HG03280 (cell line): Measurements from ENCODE around the gene ABR.
"Not testable (repeated sequence)": the region's sequence is repeated elsewhere in the genome, so short reads cannot be mapped to it uniquely, and the experiment has no call there.

Experiments used
- ATAC-seq: cut with Tn5 transposase; IDR thresholded peaks from one replicate; pipeline ENCODE4 v1.9.1; 2021; ENCODE audit warnings: mild to moderate bottlenecking, moderate library complexity; ENCODE audit not compliant: unreplicated experiment

ABR gene

GRCh38 chr17:1174263-1174880 lies 5.4 kb downstream of the ABR start:
- no peak for ATAC-seq

DNA sequence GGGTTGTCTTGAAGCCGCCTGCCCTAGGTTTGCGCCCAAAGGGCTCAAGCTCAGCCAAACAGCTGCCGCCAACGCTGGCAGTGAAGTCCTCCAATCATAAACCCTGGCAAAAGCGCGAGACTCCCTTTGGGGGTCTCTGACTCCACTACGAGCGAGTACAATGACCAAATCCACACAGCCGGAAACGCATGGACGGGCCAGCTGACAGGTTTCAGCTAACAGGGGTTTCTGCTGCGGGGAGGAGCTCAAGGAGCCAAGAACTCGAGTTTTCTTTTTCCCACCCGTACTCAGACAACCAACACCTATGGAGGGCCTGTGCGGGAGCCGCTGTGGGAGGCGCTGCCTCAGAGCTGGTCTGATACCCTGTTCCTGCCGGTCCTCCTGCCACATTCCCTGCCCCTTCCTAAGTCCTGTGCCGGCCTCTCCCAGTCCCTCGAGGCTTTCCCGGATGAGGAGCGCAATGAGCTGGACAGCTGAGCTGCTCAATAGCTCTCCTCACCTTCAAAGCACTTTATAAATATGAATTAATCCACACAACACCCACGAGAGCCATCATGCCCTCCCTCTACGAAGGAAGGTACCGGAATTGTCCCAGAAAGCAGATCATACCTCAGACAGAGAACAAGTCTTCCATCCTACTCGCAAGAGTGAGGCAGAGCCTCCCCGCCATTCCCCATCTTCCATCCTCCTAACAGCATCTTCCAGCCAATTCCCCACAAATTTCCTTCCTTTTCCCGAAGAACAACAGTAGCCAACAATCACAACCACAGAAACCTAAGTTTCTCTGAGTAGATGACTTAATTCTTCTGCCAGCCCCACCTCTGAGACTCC lies 6.1 kb downstream of the ABR start:
- no peak for ATAC-seq

DNA sequence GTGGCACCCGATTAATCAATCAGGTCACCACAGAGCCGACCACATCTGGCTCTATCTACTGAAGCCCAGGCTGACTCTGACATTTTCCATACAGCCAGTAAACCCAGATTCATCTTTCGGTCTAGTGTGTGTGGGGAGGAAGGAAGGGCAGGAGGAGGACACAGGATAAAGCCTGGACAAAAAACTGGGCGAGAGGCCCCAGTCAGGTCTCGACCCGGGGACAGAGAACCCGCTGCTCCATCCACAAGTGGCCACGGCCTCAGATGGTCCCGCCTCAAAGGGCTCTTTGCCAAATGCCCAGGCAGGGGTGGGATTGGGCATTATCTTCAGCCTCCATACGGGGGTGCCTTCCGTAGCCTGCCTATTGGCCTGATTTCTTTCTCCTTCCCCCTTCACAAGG lies 7.8 kb downstream of the ABR start:
- no peak for ATAC-seq

- ATAC-seq: no peak
These were observed 9.0 kb downstream of the ABR start for GRCh38 chr17:1170739-1171138.

DNA sequence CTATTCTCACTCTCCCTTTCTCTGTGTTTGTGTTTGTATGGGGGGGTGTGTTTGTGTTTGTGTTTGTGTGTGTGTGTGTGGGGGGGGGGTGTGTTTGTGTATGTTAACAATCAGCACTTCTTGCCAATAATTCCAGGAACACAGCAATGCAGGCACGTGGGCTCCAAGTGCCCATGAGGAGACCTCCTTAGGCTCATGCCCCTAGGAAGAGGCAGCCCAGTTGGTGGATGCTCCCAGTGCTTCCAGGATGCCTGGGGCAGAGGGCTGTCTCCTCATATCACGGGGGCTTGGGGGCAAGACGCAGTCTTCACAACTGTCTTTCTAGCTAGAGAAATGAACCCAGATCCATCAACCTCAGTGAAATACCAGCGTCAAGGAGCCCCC lies 9.9 kb downstream of the ABR start:
- ATAC-seq: no peak

DNA sequence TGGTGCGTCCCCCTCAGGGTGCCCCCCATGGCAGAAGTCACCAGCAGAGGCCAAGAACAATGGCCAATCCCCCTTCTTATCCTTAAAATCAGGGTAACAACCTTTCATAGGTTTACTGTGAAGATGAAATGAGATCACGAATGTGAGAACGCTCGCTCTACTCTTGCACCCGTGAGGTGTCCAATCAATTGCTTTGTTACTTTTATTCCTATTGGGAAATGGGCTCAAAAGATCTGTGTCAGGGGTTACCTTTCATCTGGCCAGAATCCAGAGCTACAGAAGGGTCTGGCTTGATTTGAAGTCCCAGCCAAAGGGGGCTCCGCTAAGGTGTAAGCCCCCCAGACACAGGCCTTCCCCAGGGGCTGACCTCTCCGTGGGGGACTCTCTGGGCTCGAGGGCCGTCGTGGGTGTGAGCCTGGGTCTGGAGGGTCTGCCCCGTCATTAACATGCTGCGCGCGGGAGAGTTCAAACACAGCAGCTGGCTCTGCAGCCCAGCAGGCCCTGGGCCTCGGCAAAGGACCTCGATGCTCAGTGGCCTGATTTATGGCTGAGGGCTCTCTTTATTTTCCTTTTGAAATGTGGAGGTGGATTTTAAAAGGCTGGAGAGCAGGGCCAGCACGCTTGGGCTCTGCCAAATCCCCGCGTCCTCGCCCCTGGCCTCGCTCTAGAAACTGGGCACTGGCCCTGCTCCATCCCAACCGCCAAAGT lies 10.4 kb downstream of the ABR start:
- ATAC-seq: no peak

- ATAC-seq: no peak
These were observed 11.1 kb downstream of the ABR start for GRCh38 chr17:1168533-1169220.

DNA sequence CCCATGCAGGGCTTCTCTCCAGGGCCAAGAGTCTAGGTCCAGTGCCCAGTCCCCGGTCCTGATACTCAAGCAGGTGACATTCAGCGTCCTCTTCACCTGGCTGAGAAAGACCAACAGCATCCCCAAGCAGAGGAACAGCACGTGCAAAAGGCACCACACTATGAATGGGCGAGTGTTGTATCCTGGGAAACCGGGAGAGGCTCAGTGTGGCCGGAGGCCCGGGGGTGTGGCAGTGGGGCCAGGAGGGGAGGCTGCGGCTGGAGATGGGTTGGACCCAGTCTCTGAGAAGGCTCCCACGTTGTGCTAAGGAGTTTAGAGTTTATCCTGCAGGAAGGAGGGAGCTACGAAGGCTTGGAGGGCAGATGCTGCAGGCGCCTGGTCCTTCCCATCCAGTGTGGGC lies 13.5 kb downstream of the ABR start:
- no peak for ATAC-seq

DNA sequence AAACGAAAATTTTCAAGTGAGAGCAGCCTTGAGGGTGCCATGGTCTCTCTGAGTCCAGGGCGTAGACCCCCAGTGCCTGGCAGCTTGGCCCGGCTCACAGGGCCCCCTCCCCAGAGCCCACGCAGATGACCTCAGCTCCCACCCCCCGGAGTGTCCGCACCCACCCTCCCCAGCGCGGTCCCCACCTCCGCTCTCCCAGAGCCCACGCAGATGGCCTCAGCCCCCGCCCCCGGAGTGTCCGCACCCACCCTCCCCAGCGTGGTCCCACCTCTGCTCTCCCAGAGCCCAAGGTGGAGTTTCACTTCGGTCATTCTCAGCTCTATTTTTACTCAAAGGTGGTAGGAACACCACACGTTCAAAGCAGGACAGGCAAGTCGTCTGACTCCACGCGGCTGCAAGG lies 13.9 kb downstream of the ABR start:
- ATAC-seq: no peak

GRCh38 chr17:1164935-1165556 lies 14.7 kb downstream of the ABR start:
- no peak for ATAC-seq

GRCh38 chr17:1162116-1162855 lies 17.5 kb downstream of the ABR start:
- ATAC-seq: no peak

DNA sequence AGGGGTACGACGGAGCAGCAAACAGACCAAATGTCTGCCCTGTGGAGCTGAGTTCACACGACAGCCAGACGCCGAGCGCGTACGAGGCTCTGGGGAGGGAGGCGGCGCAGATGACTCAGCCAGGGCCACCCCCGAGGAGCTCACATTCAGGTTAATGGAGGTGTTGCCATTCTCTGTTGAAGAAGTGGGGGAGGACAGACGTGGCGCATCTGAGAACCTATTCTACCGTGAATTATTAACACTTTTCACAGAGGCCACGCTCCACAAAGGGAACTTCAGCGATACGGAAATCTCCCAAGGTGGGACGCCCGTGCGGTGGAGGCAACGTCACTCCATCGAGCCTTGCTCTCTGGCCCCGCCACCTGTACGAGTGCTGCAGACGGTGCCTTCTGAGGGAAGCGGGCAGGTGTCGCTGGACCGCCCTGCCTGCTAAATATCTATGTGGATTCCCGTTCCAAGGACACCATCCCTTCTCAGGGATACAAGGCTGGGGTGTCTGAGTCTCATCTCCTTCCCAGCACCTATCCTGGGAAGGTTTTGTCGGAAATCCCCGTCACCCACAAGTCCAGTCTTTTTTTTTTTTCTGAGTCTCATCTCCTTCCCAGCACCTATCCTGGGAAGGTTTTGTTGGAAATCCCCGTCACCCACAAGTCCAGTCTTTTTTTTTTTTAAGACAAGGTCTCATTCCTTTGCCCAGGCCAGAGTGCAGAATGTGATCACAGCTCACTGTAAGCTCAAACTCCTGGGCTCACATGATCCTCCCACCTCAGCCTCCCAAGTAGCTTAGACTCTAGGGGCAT lies 19.0 kb downstream of the ABR start:
- ATAC-seq: no peak

GRCh38 chr17:1159431-1160180 lies 20.2 kb downstream of the ABR start:
- ATAC-seq: no peak

GRCh38 chr17:1158879-1159278 lies 20.9 kb downstream of the ABR start:
- no peak for ATAC-seq

- no peak for ATAC-seq
These were observed 22.9 kb downstream of the ABR start for GRCh38 chr17:1156864-1157263.

GRCh38 chr17:1154704-1155103 lies 25.1 kb downstream of the ABR start:
- no peak for ATAC-seq

- ATAC-seq: no peak
These were observed 25.8 kb downstream of the ABR start for GRCh38 chr17:1153795-1154546.

DNA sequence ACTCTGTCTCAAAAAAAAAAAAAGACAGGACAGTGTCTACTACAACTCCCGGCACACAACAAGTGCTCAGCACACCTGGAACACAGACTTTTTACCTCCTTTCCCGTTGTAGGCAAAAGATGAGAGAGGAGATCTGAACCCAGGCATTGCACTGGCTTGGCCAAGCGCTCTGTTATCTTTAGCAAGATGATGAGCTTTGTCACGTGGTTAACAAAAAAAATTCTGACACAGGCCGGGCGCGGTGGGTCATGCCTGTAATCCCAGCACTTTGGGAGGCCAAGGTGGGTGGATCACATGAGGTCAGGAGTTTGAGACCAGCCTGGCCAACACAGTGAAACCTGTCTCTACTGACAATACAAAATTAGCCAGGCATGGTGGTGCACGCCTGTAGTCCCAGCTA lies 27.2 kb downstream of the ABR start:
- not testable (repeated sequence) for ATAC-seq
